Measurements from ENCODE around the gene ENDOU. TPM values are rescaled to one million over a fixed set of nuclear protein-coding genes. Genes with fewer than 3 reads are reported as not detected.

The ENDOU gene
- total RNA-seq, 1 experiment from 2014 or later = not detected

DNA sequence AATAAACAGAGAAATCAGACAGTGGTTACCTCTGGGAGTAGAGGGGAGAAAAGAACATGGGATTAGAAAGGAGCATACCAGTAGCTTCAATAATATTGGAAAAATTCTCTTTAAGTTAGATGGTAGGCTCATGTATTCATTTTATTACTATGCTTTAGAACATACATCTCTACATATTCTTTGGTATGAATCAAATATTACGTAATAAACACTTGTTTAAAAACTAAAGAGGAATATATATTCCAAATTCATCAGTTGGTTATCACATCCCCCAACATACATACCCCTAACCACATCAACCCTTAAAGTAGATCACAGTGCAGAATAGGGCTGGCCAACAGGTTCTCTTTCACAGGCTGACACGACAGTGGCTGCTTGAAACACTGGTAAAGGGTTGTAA is 25.0 kb downstream of the ENDOU start:
- POLR2A ChIA-PET = no interaction called here
- CTCF ChIA-PET = no interaction called here

More for the DNA sequence above, 25.0 kb downstream of the ENDOU start:
- Mint-ChIP-seq H3K4me1 (peaks cover 15% of the 10 kb centered on the region), H3K9me3 (no peaks in the 10 kb centered on the region), H3K4me3 (no peak overlapping the region), H3K27me3 (ENCODE audit: low read depth) (no peaks in the 10 kb centered on the region), H3K36me3 (peaks cover 23% of the 10 kb centered on the region), H3K27ac (no peak overlapping the region)
- no peak for ATAC-seq
- no peak for DNase-seq (ENCODE audit: low spot score)
- TF ChIP-seq, protein P1, sequence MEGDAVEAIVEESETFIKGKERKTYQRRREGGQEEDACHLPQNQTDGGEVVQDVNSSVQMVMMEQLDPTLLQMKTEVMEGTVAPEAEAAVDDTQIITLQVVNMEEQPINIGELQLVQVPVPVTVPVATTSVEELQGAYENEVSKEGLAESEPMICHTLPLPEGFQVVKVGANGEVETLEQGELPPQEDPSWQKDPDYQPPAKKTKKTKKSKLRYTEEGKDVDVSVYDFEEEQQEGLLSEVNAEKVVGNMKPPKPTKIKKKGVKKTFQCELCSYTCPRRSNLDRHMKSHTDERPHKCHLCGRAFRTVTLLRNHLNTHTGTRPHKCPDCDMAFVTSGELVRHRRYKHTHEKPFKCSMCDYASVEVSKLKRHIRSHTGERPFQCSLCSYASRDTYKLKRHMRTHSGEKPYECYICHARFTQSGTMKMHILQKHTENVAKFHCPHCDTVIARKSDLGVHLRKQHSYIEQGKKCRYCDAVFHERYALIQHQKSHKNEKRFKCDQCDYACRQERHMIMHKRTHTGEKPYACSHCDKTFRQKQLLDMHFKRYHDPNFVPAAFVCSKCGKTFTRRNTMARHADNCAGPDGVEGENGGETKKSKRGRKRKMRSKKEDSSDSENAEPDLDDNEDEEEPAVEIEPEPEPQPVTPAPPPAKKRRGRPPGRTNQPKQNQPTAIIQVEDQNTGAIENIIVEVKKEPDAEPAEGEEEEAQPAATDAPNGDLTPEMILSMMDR (IDR thresholded peaks at IDR 0.05) = no peak
- TF ChIP-seq GABPB1 (CRISPR knock-in tag; IDR thresholded peaks at IDR 0.05) (no peak), MYBL2 (CRISPR knock-in tag; IDR thresholded peaks at IDR 0.05) (no peak), ZNF121 (CRISPR knock-in tag; IDR thresholded peaks at IDR 0.05) (no peak), CREB1 (CRISPR knock-in tag; IDR thresholded peaks at IDR 0.05) (no peak), IRF2 (CRISPR knock-in tag; IDR thresholded peaks at IDR 0.05; ENCODE audit: borderline replicate concordance, low read depth) (no peak), ZNF232 (CRISPR knock-in tag; IDR thresholded peaks at IDR 0.05) (no peak), ELF4 (CRISPR knock-in tag; IDR thresholded peaks at IDR 0.05; ENCODE audit: low read depth) (no peak)
- TF ChIP-seq, protein P2, sequence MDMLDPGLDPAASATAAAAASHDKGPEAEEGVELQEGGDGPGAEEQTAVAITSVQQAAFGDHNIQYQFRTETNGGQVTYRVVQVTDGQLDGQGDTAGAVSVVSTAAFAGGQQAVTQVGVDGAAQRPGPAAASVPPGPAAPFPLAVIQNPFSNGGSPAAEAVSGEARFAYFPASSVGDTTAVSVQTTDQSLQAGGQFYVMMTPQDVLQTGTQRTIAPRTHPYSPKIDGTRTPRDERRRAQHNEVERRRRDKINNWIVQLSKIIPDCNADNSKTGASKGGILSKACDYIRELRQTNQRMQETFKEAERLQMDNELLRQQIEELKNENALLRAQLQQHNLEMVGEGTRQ (CRISPR knock-in tag; IDR thresholded peaks at IDR 0.05) = no peak
- TF ChIP-seq, protein P3, sequence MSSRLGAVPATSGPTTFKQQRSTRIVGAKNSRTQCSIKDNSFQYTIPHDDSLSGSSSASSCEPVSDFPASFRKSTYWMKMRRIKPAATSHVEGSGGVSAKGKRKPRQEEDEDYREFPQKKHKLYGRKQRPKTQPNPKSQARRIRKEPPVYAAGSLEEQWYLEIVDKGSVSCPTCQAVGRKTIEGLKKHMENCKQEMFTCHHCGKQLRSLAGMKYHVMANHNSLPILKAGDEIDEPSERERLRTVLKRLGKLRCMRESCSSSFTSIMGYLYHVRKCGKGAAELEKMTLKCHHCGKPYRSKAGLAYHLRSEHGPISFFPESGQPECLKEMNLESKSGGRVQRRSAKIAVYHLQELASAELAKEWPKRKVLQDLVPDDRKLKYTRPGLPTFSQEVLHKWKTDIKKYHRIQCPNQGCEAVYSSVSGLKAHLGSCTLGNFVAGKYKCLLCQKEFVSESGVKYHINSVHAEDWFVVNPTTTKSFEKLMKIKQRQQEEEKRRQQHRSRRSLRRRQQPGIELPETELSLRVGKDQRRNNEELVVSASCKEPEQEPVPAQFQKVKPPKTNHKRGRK (CRISPR knock-in tag; IDR thresholded peaks at IDR 0.05; ENCODE audit: borderline replicate concordance) = no peak
- TF ChIP-seq, protein P4, sequence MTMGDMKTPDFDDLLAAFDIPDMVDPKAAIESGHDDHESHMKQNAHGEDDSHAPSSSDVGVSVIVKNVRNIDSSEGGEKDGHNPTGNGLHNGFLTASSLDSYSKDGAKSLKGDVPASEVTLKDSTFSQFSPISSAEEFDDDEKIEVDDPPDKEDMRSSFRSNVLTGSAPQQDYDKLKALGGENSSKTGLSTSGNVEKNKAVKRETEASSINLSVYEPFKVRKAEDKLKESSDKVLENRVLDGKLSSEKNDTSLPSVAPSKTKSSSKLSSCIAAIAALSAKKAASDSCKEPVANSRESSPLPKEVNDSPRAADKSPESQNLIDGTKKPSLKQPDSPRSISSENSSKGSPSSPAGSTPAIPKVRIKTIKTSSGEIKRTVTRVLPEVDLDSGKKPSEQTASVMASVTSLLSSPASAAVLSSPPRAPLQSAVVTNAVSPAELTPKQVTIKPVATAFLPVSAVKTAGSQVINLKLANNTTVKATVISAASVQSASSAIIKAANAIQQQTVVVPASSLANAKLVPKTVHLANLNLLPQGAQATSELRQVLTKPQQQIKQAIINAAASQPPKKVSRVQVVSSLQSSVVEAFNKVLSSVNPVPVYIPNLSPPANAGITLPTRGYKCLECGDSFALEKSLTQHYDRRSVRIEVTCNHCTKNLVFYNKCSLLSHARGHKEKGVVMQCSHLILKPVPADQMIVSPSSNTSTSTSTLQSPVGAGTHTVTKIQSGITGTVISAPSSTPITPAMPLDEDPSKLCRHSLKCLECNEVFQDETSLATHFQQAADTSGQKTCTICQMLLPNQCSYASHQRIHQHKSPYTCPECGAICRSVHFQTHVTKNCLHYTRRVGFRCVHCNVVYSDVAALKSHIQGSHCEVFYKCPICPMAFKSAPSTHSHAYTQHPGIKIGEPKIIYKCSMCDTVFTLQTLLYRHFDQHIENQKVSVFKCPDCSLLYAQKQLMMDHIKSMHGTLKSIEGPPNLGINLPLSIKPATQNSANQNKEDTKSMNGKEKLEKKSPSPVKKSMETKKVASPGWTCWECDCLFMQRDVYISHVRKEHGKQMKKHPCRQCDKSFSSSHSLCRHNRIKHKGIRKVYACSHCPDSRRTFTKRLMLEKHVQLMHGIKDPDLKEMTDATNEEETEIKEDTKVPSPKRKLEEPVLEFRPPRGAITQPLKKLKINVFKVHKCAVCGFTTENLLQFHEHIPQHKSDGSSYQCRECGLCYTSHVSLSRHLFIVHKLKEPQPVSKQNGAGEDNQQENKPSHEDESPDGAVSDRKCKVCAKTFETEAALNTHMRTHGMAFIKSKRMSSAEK (CRISPR knock-in tag; IDR thresholded peaks at IDR 0.05; ENCODE audit: borderline replicate concordance) = no peak
- TF ChIP-seq, protein P5, sequence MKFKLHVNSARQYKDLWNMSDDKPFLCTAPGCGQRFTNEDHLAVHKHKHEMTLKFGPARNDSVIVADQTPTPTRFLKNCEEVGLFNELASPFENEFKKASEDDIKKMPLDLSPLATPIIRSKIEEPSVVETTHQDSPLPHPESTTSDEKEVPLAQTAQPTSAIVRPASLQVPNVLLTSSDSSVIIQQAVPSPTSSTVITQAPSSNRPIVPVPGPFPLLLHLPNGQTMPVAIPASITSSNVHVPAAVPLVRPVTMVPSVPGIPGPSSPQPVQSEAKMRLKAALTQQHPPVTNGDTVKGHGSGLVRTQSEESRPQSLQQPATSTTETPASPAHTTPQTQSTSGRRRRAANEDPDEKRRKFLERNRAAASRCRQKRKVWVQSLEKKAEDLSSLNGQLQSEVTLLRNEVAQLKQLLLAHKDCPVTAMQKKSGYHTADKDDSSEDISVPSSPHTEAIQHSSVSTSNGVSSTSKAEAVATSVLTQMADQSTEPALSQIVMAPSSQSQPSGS (CRISPR knock-in tag; IDR thresholded peaks at IDR 0.05; ENCODE audit: borderline replicate concordance, low read depth) = no peak
- TF ChIP-seq, protein P6, sequence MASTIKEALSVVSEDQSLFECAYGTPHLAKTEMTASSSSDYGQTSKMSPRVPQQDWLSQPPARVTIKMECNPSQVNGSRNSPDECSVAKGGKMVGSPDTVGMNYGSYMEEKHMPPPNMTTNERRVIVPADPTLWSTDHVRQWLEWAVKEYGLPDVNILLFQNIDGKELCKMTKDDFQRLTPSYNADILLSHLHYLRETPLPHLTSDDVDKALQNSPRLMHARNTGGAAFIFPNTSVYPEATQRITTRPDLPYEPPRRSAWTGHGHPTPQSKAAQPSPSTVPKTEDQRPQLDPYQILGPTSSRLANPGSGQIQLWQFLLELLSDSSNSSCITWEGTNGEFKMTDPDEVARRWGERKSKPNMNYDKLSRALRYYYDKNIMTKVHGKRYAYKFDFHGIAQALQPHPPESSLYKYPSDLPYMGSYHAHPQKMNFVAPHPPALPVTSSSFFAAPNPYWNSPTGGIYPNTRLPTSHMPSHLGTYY (CRISPR knock-in tag; IDR thresholded peaks at IDR 0.05) = no peak
- TF ChIP-seq, protein P7, sequence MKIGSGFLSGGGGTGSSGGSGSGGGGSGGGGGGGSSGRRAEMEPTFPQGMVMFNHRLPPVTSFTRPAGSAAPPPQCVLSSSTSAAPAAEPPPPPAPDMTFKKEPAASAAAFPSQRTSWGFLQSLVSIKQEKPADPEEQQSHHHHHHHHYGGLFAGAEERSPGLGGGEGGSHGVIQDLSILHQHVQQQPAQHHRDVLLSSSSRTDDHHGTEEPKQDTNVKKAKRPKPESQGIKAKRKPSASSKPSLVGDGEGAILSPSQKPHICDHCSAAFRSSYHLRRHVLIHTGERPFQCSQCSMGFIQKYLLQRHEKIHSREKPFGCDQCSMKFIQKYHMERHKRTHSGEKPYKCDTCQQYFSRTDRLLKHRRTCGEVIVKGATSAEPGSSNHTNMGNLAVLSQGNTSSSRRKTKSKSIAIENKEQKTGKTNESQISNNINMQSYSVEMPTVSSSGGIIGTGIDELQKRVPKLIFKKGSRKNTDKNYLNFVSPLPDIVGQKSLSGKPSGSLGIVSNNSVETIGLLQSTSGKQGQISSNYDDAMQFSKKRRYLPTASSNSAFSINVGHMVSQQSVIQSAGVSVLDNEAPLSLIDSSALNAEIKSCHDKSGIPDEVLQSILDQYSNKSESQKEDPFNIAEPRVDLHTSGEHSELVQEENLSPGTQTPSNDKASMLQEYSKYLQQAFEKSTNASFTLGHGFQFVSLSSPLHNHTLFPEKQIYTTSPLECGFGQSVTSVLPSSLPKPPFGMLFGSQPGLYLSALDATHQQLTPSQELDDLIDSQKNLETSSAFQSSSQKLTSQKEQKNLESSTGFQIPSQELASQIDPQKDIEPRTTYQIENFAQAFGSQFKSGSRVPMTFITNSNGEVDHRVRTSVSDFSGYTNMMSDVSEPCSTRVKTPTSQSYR (CRISPR knock-in tag; IDR thresholded peaks at IDR 0.05) = no peak
- TF ChIP-seq, protein P8, sequence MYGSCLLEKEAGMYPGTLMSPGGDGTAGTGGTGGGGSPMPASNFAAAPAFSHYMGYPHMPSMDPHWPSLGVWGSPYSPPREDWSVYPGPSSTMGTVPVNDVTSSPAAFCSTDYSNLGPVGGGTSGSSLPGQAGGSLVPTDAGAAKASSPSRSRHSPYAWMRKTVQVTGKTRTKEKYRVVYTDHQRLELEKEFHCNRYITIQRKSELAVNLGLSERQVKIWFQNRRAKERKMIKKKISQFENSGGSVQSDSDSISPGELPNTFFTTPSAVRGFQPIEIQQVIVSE (CRISPR knock-in tag; IDR thresholded peaks at IDR 0.05; ENCODE audit: borderline replicate concordance) = no peak
- TF ChIP-seq, protein P9, sequence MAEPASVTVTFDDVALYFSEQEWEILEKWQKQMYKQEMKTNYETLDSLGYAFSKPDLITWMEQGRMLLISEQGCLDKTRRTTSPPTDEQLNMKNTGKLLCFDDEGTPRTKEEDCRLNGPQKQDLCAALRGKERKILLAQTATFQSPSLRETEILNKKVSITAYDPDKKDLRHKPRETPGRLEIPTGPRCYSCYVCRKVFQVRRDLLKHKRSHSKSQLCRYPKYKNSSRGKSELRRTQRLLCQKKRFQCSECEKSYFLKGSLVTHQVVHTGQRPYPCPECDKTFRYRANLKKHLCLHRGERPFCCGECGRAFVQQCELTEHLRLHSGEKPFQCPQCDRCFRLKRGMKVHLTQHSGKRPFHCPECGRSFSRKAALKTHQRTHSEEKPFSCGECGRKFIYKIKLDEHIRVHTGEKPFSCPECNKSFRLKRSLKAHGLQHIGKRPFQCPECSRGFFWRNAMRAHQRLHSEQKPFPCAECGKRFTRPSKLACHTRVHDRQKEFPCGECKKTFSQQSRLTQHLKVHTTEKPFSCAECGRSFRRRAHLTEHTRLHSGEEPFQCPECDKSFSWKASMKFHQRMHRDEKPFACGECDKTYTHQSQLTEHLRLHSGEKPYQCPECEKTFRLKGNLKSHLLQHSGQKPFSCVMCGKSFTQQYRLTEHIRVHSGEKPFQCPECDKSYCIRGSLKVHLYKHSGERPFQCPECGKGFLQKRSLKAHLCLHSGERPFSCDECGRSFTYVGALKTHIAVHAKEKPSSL (CRISPR knock-in tag; conservative IDR thresholded peaks at IDR 0.05) = no peak
